OCI-LY1 (cell line): ENCODE data around the gene DNAJB14.

ENCODE experiments used
- H2AFZ ChIP-seq: fragments of 200-600 bp; sonication (generic), shearing (Covaris generic); 2 replicates; pipeline ENCODE4 v1.6.0; 2014; ENCODE audit warnings: antibody characterized with exemption, mild to moderate bottlenecking, low read length
- H3F3A ChIP-seq: fragments of 200-600 bp; sonication (generic), shearing (Covaris generic); 2 replicates; pipeline ENCODE4 v1.6.0; 2014; ENCODE audit warnings: mild to moderate bottlenecking, antibody characterized with exemption, low read length, moderate library complexity; ENCODE audit not compliant: insufficient read depth
- H3K27ac ChIP-seq: fragments of 200-600 bp; sonication (generic); 2 replicates; pipeline ENCODE4 v1.5.1; 2014; ENCODE audit warnings: low read length, mixed run types, mild to moderate bottlenecking, low read depth; ENCODE audit not compliant: poor library complexity, severe bottlenecking
- H3K27me3 ChIP-seq: fragments of 200-600 bp; sonication (generic); 2 replicates; pipeline ENCODE4 v1.6.0; 2014; ENCODE audit warnings: antibody characterized with exemption, mild to moderate bottlenecking, low read length, moderate library complexity; ENCODE audit not compliant: insufficient read depth
- H3K36me3 ChIP-seq: fragments of 200-600 bp; sonication (generic); 2 replicates; pipeline ENCODE4 v1.6.1; 2014; ENCODE audit warnings: mild to moderate bottlenecking, antibody characterized with exemption, low read length, moderate library complexity, mixed read lengths; ENCODE audit not compliant: insufficient read depth
- H3K4me1 ChIP-seq: fragments of 200-600 bp; sonication (generic); 2 replicates; pipeline ENCODE4 v1.5.1; 2014; ENCODE audit warnings: mild to moderate bottlenecking, low read length, moderate library complexity; ENCODE audit not compliant: insufficient read depth, severe bottlenecking
- H3K4me2 ChIP-seq: fragments of 200-600 bp; sonication (generic), shearing (Covaris generic); 2 replicates; pipeline ENCODE4 v1.6.1; 2014; ENCODE audit warnings: low read length
- H3K4me3 ChIP-seq: fragments of 200-600 bp; sonication (generic); 2 replicates; pipeline ENCODE4 v1.5.1; 2014; ENCODE audit warnings: low read length, low read depth, mild to moderate bottlenecking, mixed read lengths; ENCODE audit not compliant: poor library complexity, severe bottlenecking
- H3K79me2 ChIP-seq: fragments of 200-600 bp; shearing (Covaris generic); 2 replicates; pipeline ENCODE4 v1.6.1; 2016; ENCODE audit warnings: mixed run types, low read length, mixed read lengths; ENCODE audit not compliant: insufficient read depth
- H3K9ac ChIP-seq: fragments of 200-600 bp; sonication (generic), shearing (Covaris generic); 2 replicates; pipeline ENCODE4 v1.6.1; 2014; ENCODE audit warnings: mild to moderate bottlenecking, low read length, mixed read lengths
- H3K9me2 ChIP-seq: fragments of 200-600 bp; sonication (generic), shearing (Covaris generic); 2 replicates; pipeline ENCODE4 v1.6.1; 2014; ENCODE audit warnings: low read depth, mild to moderate bottlenecking, low read length, mixed read lengths
- H3K9me3 ChIP-seq: fragments of 200-600 bp; shearing (Covaris generic); 2 replicates; pipeline ENCODE4 v1.6.1; 2014; ENCODE audit warnings: low read length, mixed read lengths
- H4K20me1 ChIP-seq: fragments of 200-600 bp; sonication (generic), shearing (Covaris generic); 2 replicates; pipeline ENCODE4 v1.6.0; 2016; ENCODE audit warnings: mild to moderate bottlenecking, low read length; ENCODE audit not compliant: insufficient read depth
- EZH2 ChIP-seq: fragments of 200-600 bp; sonication (generic), shearing (Covaris generic); IDR thresholded peaks from 2 replicates; pipeline ENCODE4 v1.8.0; 2017; ENCODE audit warnings: borderline replicate concordance, mixed run types, mild to moderate bottlenecking, antibody characterized with exemption, low read length, moderate library complexity, mixed read lengths
- TF ChIP-seq, protein P1 (sequence below): fragments of 200-600 bp; sonication (generic), shearing (Covaris generic); IDR thresholded peaks from 2 replicates; pipeline ENCODE4 v1.5.1; 2017; ENCODE audit warnings: mild to moderate bottlenecking, antibody characterized with exemption, low read length, moderate library complexity, mixed read lengths

The DNAJB14 gene

DNA sequence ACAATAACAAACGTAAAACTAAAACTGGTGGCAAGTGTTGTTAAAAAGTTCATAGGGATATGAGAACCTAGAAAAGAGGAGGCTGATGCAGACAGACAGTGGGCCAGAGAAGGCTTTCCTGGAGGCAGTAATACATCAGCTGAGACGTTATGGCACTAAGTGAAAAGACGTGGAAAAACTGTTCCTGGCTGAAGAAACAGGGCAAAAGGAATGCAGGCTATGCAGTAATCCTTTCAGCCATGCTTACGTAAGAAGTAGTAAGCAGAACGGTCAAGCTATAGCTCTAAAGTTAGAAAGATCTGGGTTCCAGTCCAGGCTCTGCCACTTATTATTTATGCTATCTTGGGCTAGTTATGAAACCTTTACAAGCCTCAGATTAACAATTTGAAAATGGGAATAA, 58.6 kb downstream of the DNAJB14 start:
- H3K9ac ChIP-seq, result no peak overlapping the region

DNA sequence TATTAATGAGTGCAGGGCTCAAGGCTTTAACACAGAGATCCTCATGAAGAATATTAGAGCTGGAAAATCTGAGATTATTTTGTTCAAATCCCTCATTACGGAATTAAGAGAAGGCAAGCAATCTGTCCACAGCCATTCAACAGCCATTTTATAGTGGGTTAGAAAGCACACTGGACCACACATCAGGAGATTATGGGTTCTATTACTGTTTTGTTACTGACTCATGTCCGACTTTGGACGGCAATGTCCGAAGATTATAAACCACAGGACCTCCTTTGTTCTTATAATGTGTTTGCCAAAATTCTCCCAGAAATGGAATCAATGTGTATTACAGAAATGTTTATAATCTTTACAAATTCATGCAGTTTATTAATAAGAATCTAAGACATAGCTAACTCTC, 60.3 kb downstream of the DNAJB14 start:
- Histone ChIP-seq H3K36me3 (peaks cover 30% of the 10 kb centered on the region; the same call in 1 of the 2 replicates), H3K79me2 (peaks cover 23% of the 10 kb centered on the region), H3F3A (no peaks in the 10 kb centered on the region), H3K9me2 (no peaks in the 10 kb centered on the region), H3K27me3 (no peaks in the 10 kb centered on the region), H3K4me3 (no peak overlapping the region), H4K20me1 (no peaks in the 10 kb centered on the region), H3K27ac (no peak overlapping the region), H3K4me2 (no peak overlapping the region), H2AFZ (no peak overlapping the region), H3K9ac (no peak overlapping the region), H3K4me1 (no peaks in the 10 kb centered on the region), H3K9me3 (no peaks in the 10 kb centered on the region)
- TF ChIP-seq, protein P1, sequence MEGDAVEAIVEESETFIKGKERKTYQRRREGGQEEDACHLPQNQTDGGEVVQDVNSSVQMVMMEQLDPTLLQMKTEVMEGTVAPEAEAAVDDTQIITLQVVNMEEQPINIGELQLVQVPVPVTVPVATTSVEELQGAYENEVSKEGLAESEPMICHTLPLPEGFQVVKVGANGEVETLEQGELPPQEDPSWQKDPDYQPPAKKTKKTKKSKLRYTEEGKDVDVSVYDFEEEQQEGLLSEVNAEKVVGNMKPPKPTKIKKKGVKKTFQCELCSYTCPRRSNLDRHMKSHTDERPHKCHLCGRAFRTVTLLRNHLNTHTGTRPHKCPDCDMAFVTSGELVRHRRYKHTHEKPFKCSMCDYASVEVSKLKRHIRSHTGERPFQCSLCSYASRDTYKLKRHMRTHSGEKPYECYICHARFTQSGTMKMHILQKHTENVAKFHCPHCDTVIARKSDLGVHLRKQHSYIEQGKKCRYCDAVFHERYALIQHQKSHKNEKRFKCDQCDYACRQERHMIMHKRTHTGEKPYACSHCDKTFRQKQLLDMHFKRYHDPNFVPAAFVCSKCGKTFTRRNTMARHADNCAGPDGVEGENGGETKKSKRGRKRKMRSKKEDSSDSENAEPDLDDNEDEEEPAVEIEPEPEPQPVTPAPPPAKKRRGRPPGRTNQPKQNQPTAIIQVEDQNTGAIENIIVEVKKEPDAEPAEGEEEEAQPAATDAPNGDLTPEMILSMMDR, result no peak
- TF ChIP-seq EZH2, result no peak

More for the DNA sequence above, 58.6 kb downstream of the DNAJB14 start:
- no peaks in the 10 kb centered on the region for H3K9me3 ChIP-seq
- H3K9me2 ChIP-seq, result no peaks in the 10 kb centered on the region
- H3F3A ChIP-seq, result no peaks in the 10 kb centered on the region
- peaks cover 9% of the 10 kb centered on the region for H3K4me1 ChIP-seq
- no peak overlapping the region for H2AFZ ChIP-seq
- peaks cover 22% of the 10 kb centered on the region; the same call in 1 of the 2 replicates for H3K36me3 ChIP-seq
- H3K27me3 ChIP-seq, result no peaks in the 10 kb centered on the region
- H4K20me1 ChIP-seq, result no peaks in the 10 kb centered on the region
- peaks cover 30% of the 10 kb centered on the region for H3K79me2 ChIP-seq
- H3K4me2 ChIP-seq, result no peak overlapping the region
- TF ChIP-seq, protein P1, result no peak
- no peak overlapping the region for H3K4me3 ChIP-seq
- H3K27ac ChIP-seq, result no peak overlapping the region

DNA sequence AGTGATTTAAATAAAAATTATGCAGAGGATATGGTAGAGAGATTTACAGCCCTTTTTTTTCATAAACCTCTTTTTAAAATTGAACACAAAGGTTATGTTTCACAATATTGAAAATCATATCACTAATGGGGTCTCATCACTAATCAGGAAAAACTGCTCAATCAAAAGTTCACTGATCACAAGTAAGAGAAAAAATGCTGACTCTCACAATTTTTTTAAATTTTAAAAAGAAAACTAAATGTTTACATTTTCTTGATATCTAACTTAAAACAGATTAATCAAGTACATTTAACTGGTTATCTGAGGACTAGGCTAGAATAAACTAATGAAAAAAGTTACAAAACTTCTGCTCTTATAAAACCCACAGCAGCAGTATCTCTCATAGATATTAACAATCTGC, 60.7 kb downstream of the DNAJB14 start:
- no peak overlapping the region for H3K4me2 ChIP-seq
- TF ChIP-seq, protein P1, result no peak
- no peak for TF ChIP-seq EZH2
- H3K9me3 ChIP-seq, result no peaks in the 10 kb centered on the region
- H3F3A ChIP-seq, result no peaks in the 10 kb centered on the region
- no peaks in the 10 kb centered on the region for H3K4me1 ChIP-seq
- H3K36me3 ChIP-seq, result peaks cover 32% of the 10 kb centered on the region
- no peak overlapping the region for H3K9ac ChIP-seq
- H3K9me2 ChIP-seq, result no peaks in the 10 kb centered on the region
- no peak overlapping the region for H3K27ac ChIP-seq
- H4K20me1 ChIP-seq, result no peaks in the 10 kb centered on the region
- H2AFZ ChIP-seq, result no peak overlapping the region
- no peak overlapping the region for H3K4me3 ChIP-seq
- peaks cover 21% of the 10 kb centered on the region for H3K79me2 ChIP-seq
- no peaks in the 10 kb centered on the region for H3K27me3 ChIP-seq
